HG02981 (cell line): ENCODE measurements around the gene PPP1R27.

Experiments used
- ATAC-seq: cut with Tn5 transposase; IDR thresholded peaks from one replicate; pipeline ENCODE4 v1.9.1; 2021; ENCODE audit warnings: mild to moderate bottlenecking, moderate library complexity; ENCODE audit not compliant: unreplicated experiment

Gene PPP1R27

GRCh38 chr17:81807210-81807719, 27.6 kb downstream of the PPP1R27 start:
- ATAC-seq, result no peak

- no peak for ATAC-seq
Observed at GRCh38 chr17:81806461-81807209, 28.2 kb downstream of the PPP1R27 start.

GRCh38 chr17:81805707-81806460, 29.0 kb downstream of the PPP1R27 start:
- no peak for ATAC-seq

GRCh38 chr17:81804559-81805399, 30.1 kb downstream of the PPP1R27 start:
- no peak for ATAC-seq

DNA sequence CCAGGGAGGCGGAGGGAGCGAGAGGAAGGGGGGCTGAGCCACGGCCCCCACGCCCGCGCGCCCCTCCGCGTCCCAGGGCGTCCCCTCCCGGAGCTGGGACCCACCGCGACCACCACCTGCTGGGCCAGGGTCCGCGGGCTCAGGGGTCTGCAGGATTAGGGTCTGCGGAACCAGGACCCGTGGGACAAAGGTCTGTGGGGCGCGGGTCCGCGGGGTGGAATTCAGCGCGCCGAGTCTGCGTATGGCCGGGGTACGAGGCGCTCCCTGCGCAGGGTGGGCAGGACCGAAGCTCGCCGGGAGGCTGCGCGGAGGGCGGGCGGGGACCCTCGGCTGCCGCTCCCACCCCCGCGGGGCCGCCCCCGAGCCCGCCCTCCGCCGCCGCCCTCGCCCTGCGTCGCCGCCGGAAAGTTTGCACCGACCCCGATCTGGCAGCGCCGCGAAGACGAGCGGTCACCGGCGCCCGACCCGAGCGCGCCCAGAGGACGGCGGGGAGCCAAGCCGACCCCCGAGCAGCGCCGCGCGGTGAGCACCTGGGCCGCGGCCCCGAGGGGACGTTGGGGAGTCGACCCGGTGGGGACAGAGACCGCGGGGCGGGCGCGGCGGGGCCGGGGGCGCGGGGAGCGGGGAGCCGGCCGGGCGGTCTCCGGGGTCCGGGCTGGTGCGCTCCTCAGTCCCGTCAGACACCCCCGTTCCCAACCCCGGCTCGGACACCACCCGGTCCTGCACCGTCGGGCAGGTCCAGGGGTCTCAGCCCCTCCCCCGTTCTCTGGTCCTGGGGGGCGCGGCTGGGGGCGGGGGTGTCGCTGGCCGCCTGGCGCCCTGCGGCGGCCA, 30.9 kb downstream of the PPP1R27 start, which contains the start of gene GCGR:
Gene GCGR (plus strand): TSS at position 423 of the 831 bp plus-strand sequence. CDS start 4,869 bp downstream, outside the sequence.
- no peak for ATAC-seq

DNA sequence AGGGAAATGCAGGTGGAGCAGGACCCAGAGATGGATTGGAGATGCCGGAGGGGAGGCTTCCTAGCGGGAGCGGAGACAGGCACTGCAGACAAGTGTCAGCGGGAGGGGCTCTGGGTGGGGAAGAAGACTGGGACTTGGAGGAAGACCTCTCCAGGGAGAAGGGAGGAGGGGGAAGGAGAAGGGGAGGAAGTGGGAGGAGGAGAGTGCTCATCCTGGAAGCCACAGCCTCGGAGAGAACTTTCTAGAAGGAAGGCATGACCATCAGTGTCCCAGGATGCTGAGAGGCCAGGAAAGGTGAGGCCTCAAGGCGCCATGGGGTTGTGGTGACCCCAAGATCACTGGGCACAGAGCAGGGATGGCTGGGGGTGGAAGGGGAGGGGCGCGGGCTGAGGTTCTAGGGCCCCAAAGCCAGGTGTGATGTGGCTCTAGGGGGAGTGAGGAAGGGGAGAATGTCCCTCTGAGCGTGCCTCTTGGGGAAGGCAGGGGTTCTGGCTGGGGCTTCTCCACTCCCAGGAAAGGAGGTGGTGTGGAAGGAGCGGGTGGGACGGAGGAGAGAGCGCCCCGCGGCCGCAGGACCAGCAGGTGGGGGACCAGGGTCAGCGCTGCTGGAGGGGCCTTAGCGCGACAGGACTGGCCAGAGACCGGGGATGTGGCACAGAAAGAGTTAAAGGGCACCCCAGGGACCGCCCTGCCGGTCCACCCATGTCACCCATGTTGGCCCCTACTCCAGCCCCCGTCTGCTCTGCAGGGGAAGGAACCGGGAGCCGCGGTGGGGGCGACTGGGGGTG, 31.8 kb downstream of the PPP1R27 start:
- ATAC-seq, result no peak

- ATAC-seq, result no peak
Observed at GRCh38 chr17:81802048-81802758, 32.6 kb downstream of the PPP1R27 start.

DNA sequence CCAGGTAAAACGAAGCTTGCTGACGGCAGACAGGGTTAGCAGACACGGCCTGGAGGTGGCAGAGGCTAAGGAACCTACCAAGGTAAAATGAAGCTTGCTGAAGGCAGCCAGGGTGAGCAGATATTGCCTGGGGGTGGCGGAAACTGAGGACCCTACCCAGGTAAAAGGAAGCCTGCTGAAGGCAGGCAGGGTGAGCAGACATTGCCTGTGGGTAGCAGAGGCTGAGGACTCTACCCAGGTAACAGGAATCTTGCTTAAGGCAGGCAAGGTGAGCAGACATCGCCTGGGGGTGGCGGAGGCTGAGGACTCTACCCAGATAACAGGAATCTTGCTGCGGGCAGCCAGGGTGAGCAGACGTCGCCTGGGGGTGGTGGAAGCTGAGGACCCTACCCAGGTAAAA, 33.5 kb downstream of the PPP1R27 start:
- no peak for ATAC-seq

- no peak for ATAC-seq
Observed at GRCh38 chr17:81794509-81794908, 40.3 kb downstream of the PPP1R27 start.

GRCh38 chr17:81794074-81794476, 40.8 kb downstream of the PPP1R27 start:
- no peak for ATAC-seq

DNA sequence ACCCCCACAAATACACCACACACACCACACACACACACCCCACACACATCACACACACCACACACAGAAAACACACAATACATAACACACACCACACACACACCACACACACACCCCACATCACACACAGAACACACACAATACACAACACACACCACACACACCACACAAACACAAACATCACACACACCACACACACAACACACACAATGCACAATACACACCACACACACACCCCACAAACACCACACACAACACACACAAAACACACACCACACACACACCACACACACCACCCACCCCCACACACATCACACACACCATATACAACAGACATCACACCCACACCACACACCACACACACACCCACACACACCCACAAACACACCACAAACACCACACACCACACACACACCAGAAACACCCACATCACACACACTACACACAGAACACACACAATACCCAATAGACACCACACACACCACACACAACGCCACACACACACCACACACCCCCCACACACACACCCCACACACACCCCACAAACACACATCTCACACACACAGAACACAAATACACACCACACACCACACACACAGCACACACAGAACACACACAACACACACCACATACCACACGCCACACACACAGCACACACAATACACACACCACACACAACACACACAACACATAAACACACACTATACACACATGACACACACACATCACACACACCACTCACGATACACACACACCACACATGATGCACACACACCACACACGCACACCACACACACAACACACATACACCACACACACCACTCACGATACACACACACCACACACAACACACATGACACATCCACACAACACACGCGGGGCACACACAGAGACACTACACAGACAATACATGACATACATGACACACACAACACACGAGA, 41.9 kb downstream of the PPP1R27 start:
- ATAC-seq, result no peak
